HCT116 (cell line): ENCODE results near the gene PLVAP.

ENCODE experiments used
- JUND ChIP-seq: IDR thresholded peaks from 2 replicates; pipeline ENCODE4 v1.6.1; 2012
- RAD21 ChIP-seq: IDR thresholded peaks from 2 replicates; pipeline ENCODE4 v1.6.1; 2012; ENCODE audit warnings: low read depth, mild to moderate bottlenecking
- TF ChIP-seq, protein P1 (sequence below), 3 experiments: fragments of 200-600 bp in 1 of 3; sonication (generic) in 1 of 3; IDR thresholded peaks in 2 of 3; conservative IDR thresholded peaks in 1 of 3; 2 replicates each; pipeline ENCODE4 v1.5.1; 2012 to 2017; ENCODE audit warnings: low read depth in 2 of 3, low read length in 2 of 3, antibody characterized with exemption in 1 of 3, borderline replicate concordance in 1 of 3, control low read depth in 1 of 3, mild to moderate bottlenecking in 1 of 3, mixed read lengths in 1 of 3, mixed run types in 1 of 3, moderate library complexity in 1 of 3; ENCODE audit not compliant: insufficient read depth in 1 of 3
- TF ChIP-seq, protein P2 (sequence below): IDR thresholded peaks from 2 replicates; pipeline ENCODE4 v1.6.1; 2011; ENCODE audit warnings: mild to moderate bottlenecking, low read length, moderate library complexity; ENCODE audit not compliant: insufficient replicate concordance; ENCODE audit errors: extremely low read depth

DNA sequence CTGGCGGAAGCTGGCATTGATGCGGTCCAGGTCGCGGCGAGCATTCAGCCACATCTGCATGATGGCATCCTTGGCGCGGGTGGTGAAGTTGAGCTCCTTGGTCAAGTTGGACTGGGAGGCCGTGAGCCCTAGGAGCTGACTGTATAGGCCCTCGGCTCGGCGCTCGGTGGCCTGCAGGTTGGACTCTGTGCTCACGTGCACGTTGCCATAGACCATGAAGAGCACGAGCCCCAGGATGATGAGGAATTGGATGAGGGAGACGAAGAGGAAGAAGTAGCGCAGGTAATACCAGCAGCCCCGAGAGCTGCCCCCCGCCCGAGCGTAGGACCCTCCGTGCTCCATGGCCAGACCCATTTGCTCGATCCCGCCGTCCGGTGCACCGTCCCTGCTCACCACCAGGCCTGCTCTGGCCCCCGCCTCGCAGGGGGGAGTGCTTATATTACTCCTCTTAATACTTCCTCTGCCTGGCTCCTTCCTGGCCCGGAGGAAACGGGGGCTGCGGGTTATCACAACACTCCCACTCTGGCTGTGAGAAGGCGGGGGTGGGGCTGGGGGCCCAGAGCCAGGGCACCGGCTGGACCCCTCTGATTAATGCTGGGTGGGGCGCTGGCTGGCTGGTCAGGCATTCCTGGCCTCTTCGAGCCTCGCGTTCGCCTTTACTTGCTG, at the start of gene PLVAP:
- TF ChIP-seq, protein P1, sequence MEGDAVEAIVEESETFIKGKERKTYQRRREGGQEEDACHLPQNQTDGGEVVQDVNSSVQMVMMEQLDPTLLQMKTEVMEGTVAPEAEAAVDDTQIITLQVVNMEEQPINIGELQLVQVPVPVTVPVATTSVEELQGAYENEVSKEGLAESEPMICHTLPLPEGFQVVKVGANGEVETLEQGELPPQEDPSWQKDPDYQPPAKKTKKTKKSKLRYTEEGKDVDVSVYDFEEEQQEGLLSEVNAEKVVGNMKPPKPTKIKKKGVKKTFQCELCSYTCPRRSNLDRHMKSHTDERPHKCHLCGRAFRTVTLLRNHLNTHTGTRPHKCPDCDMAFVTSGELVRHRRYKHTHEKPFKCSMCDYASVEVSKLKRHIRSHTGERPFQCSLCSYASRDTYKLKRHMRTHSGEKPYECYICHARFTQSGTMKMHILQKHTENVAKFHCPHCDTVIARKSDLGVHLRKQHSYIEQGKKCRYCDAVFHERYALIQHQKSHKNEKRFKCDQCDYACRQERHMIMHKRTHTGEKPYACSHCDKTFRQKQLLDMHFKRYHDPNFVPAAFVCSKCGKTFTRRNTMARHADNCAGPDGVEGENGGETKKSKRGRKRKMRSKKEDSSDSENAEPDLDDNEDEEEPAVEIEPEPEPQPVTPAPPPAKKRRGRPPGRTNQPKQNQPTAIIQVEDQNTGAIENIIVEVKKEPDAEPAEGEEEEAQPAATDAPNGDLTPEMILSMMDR (IDR thresholded peaks at IDR 0.05 in 2 of 3, conservative IDR thresholded peaks at IDR 0.05 in 1 of 3; ENCODE audit: borderline replicate concordance in 1 of 3, insufficient read depth in 1 of 3, low read depth in 2 of 3, low read length in 2 of 3), result no peak
- TF ChIP-seq RAD21 (no peak), JUND (no peak)
- TF ChIP-seq, protein P2, sequence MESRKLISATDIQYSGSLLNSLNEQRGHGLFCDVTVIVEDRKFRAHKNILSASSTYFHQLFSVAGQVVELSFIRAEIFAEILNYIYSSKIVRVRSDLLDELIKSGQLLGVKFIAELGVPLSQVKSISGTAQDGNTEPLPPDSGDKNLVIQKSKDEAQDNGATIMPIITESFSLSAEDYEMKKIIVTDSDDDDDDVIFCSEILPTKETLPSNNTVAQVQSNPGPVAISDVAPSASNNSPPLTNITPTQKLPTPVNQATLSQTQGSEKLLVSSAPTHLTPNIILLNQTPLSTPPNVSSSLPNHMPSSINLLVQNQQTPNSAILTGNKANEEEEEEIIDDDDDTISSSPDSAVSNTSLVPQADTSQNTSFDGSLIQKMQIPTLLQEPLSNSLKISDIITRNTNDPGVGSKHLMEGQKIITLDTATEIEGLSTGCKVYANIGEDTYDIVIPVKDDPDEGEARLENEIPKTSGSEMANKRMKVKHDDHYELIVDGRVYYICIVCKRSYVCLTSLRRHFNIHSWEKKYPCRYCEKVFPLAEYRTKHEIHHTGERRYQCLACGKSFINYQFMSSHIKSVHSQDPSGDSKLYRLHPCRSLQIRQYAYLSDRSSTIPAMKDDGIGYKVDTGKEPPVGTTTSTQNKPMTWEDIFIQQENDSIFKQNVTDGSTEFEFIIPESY, result no peak
